Large intestine (tissue), 3 donors: ENCODE measurements around the gene ARL3. TPM values are rescaled to one million over a fixed set of nuclear protein-coding genes. Genes with fewer than 3 reads are reported as not detected.
"Not testable (repeated sequence)": the region's sequence is repeated elsewhere in the genome, so short reads cannot be mapped to it uniquely, and the experiment has no call there.

Experiments
- DNase-seq, 2 donors: peaks; one replicate each; pipeline versions ENCODE4 v3.0.0 to v3.0.0-alpha.2; 2013
- H3K27ac ChIP-seq: one replicate; pipeline ENCODE4 v1.5.1; 2013; ENCODE audit warnings: low read length
- H3K27me3 ChIP-seq: 2 replicates; pipeline ENCODE4 v1.6.1; 2013; ENCODE audit warnings: low read length; ENCODE audit not compliant: control insufficient read depth, insufficient read depth
- H3K36me3 ChIP-seq: 2 replicates; pipeline ENCODE4 v1.6.1; 2013; ENCODE audit warnings: low read length; ENCODE audit not compliant: control insufficient read depth, insufficient read depth
- H3K4me1 ChIP-seq: one replicate; pipeline ENCODE4 v1.6.1; 2013; ENCODE audit warnings: low read length; ENCODE audit not compliant: control insufficient read depth, insufficient read depth
- H3K4me3 ChIP-seq: one replicate; pipeline ENCODE4 v1.5.1; 2013; ENCODE audit warnings: low read length
- H3K9me3 ChIP-seq: one replicate; pipeline ENCODE4 v1.6.1; 2013; ENCODE audit warnings: mild to moderate bottlenecking, low read depth, low read length, moderate library complexity; ENCODE audit not compliant: control insufficient read depth
- WGBS: methylation state at CpG from one replicate; pipeline ENCODE4 v1.1.5; 2013; ENCODE audit warnings: low lambda C conversion rate; ENCODE audit not compliant: insufficient coverage; 5-methylcytosine and 5-hydroxymethylcytosine counted together
- polyA plus RNA-seq: library from polyadenylated mRNA; unstranded; fragments of 120-200 nt; gene quantifications from one replicate; pipeline ENCODE4 v1.2.1, GENCODE V29; 2013

ARL3 gene
- polyA plus RNA-seq, 1 donor: 9.0 TPM

GRCh38 chr10:102720775-102721301, 6.6 kb upstream of the ARL3 start:
- no peaks in the 10 kb centered on the region for H3K27me3 ChIP-seq
- H3K27ac ChIP-seq: no peak overlapping the region
- peaks cover 2% of the 10 kb centered on the region for H3K36me3 ChIP-seq
- no peak overlapping the region for H3K4me3 ChIP-seq
- WGBS: no CpG with 5 or more reads among the region's 6 CpGs
- DNase-seq: no peak
- no peaks in the 10 kb centered on the region for H3K9me3 ChIP-seq
- peaks cover 9% of the 10 kb centered on the region for H3K4me1 ChIP-seq

GRCh38 chr10:102720337-102720736, 6.1 kb upstream of the ARL3 start:
- Histone ChIP-seq H3K36me3 (peaks cover 2% of the 10 kb centered on the region), H3K4me1 (peaks cover 9% of the 10 kb centered on the region), H3K27me3 (no peaks in the 10 kb centered on the region), H3K9me3 (no peaks in the 10 kb centered on the region), H3K4me3 (no peak overlapping the region), H3K27ac (no peak overlapping the region)
- WGBS: no CpG with 5 or more reads among the region's 3 CpGs
- no peak for DNase-seq

- Histone ChIP-seq H3K27ac (no peak overlapping the region), H3K27me3 (no peaks in the 10 kb centered on the region), H3K4me1 (peaks cover 9% of the 10 kb centered on the region), H3K9me3 (no peaks in the 10 kb centered on the region), H3K36me3 (peaks cover 2% of the 10 kb centered on the region), H3K4me3 (no peak overlapping the region)
- WGBS: no CpG with 5 or more reads among the region's 3 CpGs
- DNase-seq: peak in 1 of 2 donors; percentile 64
Observed at GRCh38 chr10:102718220-102718619, 4.0 kb upstream of the ARL3 start.

- not testable (repeated sequence) for DNase-seq, H3K9me3 ChIP-seq, H3K27me3 ChIP-seq, H3K4me3 ChIP-seq, H3K27ac ChIP-seq, H3K36me3 ChIP-seq
- H3K4me1 ChIP-seq: peaks cover 11% of the 10 kb centered on the region
- WGBS: no CpG with 5 or more reads among the region's 18 CpGs
Observed at GRCh38 chr10:102716900-102717565, 2.8 kb upstream of the ARL3 start.

- H3K36me3 ChIP-seq: no peaks in the 10 kb centered on the region
- no CpG with 5 or more reads among the region's 1 CpG for WGBS
- DNase-seq: no peak
- peaks cover 11% of the 10 kb centered on the region for H3K4me1 ChIP-seq
- H3K27ac ChIP-seq: no peak overlapping the region
- no peaks in the 10 kb centered on the region for H3K9me3 ChIP-seq
- H3K4me3 ChIP-seq: no peak overlapping the region
- H3K27me3 ChIP-seq: no peaks in the 10 kb centered on the region
Observed at GRCh38 chr10:102715880-102716279, 1.7 kb upstream of the ARL3 start.

- H3K4me3 ChIP-seq: peak within 1 kb of the TSS; percentile 90
- peaks cover 11% of the 10 kb centered on the region for H3K4me1 ChIP-seq
- H3K36me3 ChIP-seq: no peaks in the 10 kb centered on the region
- no peaks in the 10 kb centered on the region for H3K9me3 ChIP-seq
- H3K27me3 ChIP-seq: no peaks in the 10 kb centered on the region
- WGBS: no CpG with 5 or more reads among the region's 46 CpGs
- H3K27ac ChIP-seq: peak within 1 kb of the TSS; percentile 84
- DNase-seq: no peak
Observed at GRCh38 chr10:102714621-102715455, 641 bp upstream of the ARL3 start, which contains the start of gene SFXN2. Gene SFXN2 (plus strand): TSS chr10:102714636. CDS start chr10:102726637, 12,001 bp downstream.

GRCh38 chr10:102713539-102713813, 721 bp downstream of the ARL3 start:
- H3K27ac ChIP-seq: peak overlapping the region; percentile 84
- H3K36me3 ChIP-seq: no peaks in the 10 kb centered on the region
- WGBS: no CpG with 5 or more reads among the region's 13 CpGs
- H3K4me1 ChIP-seq: peaks cover 6% of the 10 kb centered on the region
- no peaks in the 10 kb centered on the region for H3K27me3 ChIP-seq
- DNase-seq: no peak
- H3K9me3 ChIP-seq: no peaks in the 10 kb centered on the region
- H3K4me3 ChIP-seq: peak overlapping the region; percentile 90

DNA sequence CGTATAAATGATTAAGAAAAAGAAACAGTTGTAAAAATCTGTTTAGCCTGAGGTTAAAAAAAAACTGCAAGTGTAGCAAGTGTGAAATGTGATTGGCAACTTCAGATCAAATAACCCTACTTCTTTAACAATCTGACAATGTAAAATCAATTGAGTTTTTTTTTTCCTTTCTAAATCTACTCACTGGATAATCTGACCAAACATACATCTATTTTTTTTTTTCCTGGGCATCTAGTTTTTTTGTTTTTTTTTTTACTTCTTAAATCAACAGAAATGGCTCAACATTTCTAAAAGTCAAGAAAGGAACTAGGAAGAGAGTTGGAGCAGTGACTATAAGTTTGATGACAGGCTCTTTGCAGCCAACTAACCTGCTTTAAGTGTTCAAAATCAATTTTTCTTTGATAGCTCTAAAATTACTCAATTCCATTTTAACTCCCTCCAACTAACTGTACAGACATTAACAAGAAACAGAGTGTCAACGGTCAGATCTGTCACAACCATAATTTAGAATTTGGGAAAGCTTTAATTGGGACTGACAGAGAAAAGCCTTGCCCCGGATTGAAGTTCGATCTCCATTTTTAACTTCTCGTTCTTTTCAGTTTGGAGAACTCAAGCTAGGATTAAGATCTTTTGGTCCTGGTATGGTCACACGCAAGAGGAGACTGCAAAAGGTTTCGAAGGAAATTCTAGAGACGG, 1.2 kb downstream of the ARL3 start:
- peaks cover 2% of the 10 kb centered on the region for H3K4me1 ChIP-seq

GRCh38 chr10:102712089-102712488, 2.1 kb downstream of the ARL3 start:
- Histone ChIP-seq H3K36me3 (no peaks in the 10 kb centered on the region), H3K27ac (no peak overlapping the region), H3K4me3 (no peak overlapping the region), H3K27me3 (no peaks in the 10 kb centered on the region), H3K9me3 (no peaks in the 10 kb centered on the region), H3K4me1 (peaks cover 2% of the 10 kb centered on the region)
- WGBS: 100% methylated on average over 1 of the region's 4 CpGs
- no peak for DNase-seq

More for the DNA sequence above, 1.2 kb downstream of the ARL3 start:
- peak overlapping the region; percentile 84 for H3K27ac ChIP-seq
- no peaks in the 10 kb centered on the region for H3K36me3 ChIP-seq
- WGBS: 100% methylated on average over 1 of the region's 8 CpGs
- no peaks in the 10 kb centered on the region for H3K9me3 ChIP-seq
- no peaks in the 10 kb centered on the region for H3K27me3 ChIP-seq
- peak overlapping the region; percentile 90 for H3K4me3 ChIP-seq
- no peak for DNase-seq

DNA sequence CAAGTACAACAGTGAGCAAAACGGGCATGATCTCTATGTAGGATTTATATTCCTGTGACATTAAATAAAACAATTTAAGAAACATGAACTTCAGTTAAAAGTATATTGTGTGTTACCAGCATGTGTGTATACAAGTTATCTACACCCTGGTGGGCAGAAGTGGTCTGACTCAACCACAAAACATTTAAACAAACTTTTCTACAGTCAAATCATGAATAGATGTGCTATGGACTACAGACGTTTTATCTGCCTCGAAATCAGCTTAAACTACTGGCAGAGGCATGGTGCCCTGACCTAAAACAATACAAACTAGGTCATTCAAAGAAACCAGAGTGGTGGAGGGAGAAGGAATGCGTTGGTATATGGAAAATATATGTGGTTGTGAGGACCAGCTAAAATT, 3.6 kb downstream of the ARL3 start:
- Histone ChIP-seq H3K27ac (no peak overlapping the region), H3K4me3 (no peak overlapping the region), H3K9me3 (no peaks in the 10 kb centered on the region), H3K27me3 (no peaks in the 10 kb centered on the region), H3K4me1 (peaks cover 2% of the 10 kb centered on the region), H3K36me3 (no peaks in the 10 kb centered on the region)
- DNase-seq: no peak
- 67% methylated on average over 1 of the region's 4 CpGs for WGBS
